K562 (cell line): ENCODE measurements around the gene RHBG. TPM values are rescaled to one million over a fixed set of nuclear protein-coding genes. Genes with fewer than 3 reads are reported as not detected.
A peak's percentile ranks its signal among the peaks of the same experiment; 100 is the strongest.

Source experiments
- ATAC-seq: fragments of 200-7000 bp; cut with Tn5 transposase; 3 replicates; pipeline ENCODE4 v1.9.1; 2020; ENCODE audit warnings: moderate library complexity
- BruUV-seq: library from RNA; stranded (reverse); fragments of 400-500 nt; replicated peaks from 2 replicates; lab custom pipeline; 2021; lab: Mats Ljungman, UMichigan
- CTCF ChIA-PET: fragments of 300-600 bp; formaldehyde crosslinking; extraction: SDS; loops from one replicate; lab custom pipeline; 2021; ENCODE audit warnings: low intra/inter-chr PET ratio; lab: Yijun Ruan, JAX
- POLR2A ChIA-PET: fragments of 300-600, 350-650 bp; sonication (Branson Sonifier 250); formaldehyde crosslinking; extraction: SDS; loops from one replicate; lab custom pipeline; 2021; ENCODE audit warnings: antibody characterized with exemption, inconsistent platforms; lab: Yijun Ruan, JAX
- DNase-seq, 4 experiments: peaks; one replicate each; pipeline versions ENCODE4 v3.0.0 to v3.0.0-alpha.2; 2011 to 2018; ENCODE audit warnings: low spot score in 3 of 4, mixed read lengths in 3 of 4; ENCODE audit errors: extremely low read depth in 1 of 4
- FAIRE-seq: peaks from 2 replicates; lab custom pipeline; 2011; peaks lifted over from hg19 to GRCh38; lab: Jason Lieb, UNC
- H2AFZ ChIP-seq: 2 replicates; pipeline ENCODE4 v1.6.0; 2011; ENCODE audit warnings: low read depth, low read length, control low read depth, inconsistent platforms
- H3K27ac ChIP-seq: fragments of 200-600 bp; 3 replicates; pipeline ENCODE4 v1.8.0; 2011; ENCODE audit warnings: low read depth, mild to moderate bottlenecking, control low read depth, inconsistent platforms, low read length, moderate library complexity, mixed read lengths; ENCODE audit errors: extremely low read depth
- H3K27me3 ChIP-seq, 2 experiments: fragments of 300-600 bp in 1 of 2; 2 replicates in 1 of 2; 3 replicates in 1 of 2; pipeline versions ENCODE4 v1.6.0 to v1.8.0; 2011; ENCODE audit warnings: inconsistent platforms in 2 of 2, low read length in 2 of 2, mild to moderate bottlenecking in 1 of 2, mixed read lengths in 1 of 2, moderate library complexity in 1 of 2; ENCODE audit not compliant: control insufficient read depth in 2 of 2, insufficient read depth in 2 of 2
- H3K36me3 ChIP-seq: fragments of 300-600 bp; 3 replicates; pipeline ENCODE4 v1.8.0; 2011; ENCODE audit warnings: mild to moderate bottlenecking, low read length, inconsistent platforms; ENCODE audit not compliant: control insufficient read depth, insufficient read depth
- H3K4me1 ChIP-seq, 2 experiments: fragments of 200-600 bp in 1 of 2; replicated peaks in 1 of 2; 2 replicates in 1 of 2; 3 replicates in 1 of 2; pipeline versions ENCODE4 v1.5.1 to v1.8.0; 2011; ENCODE audit warnings: inconsistent platforms in 2 of 2, low read length in 2 of 2, mild to moderate bottlenecking in 1 of 2, mixed read lengths in 1 of 2, moderate library complexity in 1 of 2; ENCODE audit not compliant: control insufficient read depth in 2 of 2, insufficient read depth in 2 of 2
- H3K4me2 ChIP-seq: 2 replicates; pipeline ENCODE4 v1.6.1; 2011; ENCODE audit warnings: low read length, control low read depth, inconsistent platforms, mixed read lengths; ENCODE audit not compliant: insufficient read depth
- H3K4me3 ChIP-seq: fragments of 200-600 bp; sonication (generic), shearing (Covaris generic); 2 replicates; pipeline ENCODE4 v1.5.1; 2016; ENCODE audit warnings: control low read depth, inconsistent platforms
- H3K79me2 ChIP-seq: fragments of 200-600 bp; 3 replicates; pipeline ENCODE4 v1.8.0; 2011; ENCODE audit warnings: low read length, inconsistent platforms; ENCODE audit not compliant: control insufficient read depth, insufficient read depth
- H3K9ac ChIP-seq, 2 experiments: 2 replicates each; pipeline versions ENCODE4 v1.6.0 to v1.6.1; 2011; ENCODE audit warnings: low read depth in 2 of 2, low read length in 2 of 2, control low read depth in 1 of 2, inconsistent platforms in 1 of 2, mild to moderate bottlenecking in 1 of 2, mixed read lengths in 1 of 2; ENCODE audit not compliant: insufficient read depth in 1 of 2
- H3K9me1 ChIP-seq: one replicate; pipeline ENCODE4 v1.6.0; 2011; ENCODE audit warnings: inconsistent platforms, mild to moderate bottlenecking, low read length, moderate library complexity; ENCODE audit not compliant: control insufficient read depth, insufficient read depth
- H3K9me3 ChIP-seq: replicated peaks from 2 replicates; pipeline ENCODE4 v1.5.1; 2011; ENCODE audit warnings: low read depth, low read length, inconsistent platforms; ENCODE audit not compliant: control insufficient read depth, insufficient read depth
- H4K20me1 ChIP-seq: replicated peaks from 2 replicates; pipeline ENCODE4 v1.6.1; 2011; ENCODE audit warnings: low read length, inconsistent platforms, mixed read lengths; ENCODE audit not compliant: control insufficient read depth, insufficient read depth
- CCNT2 ChIP-seq: IDR thresholded peaks from 2 replicates; pipeline ENCODE4 v1.6.1; 2011; ENCODE audit warnings: borderline replicate concordance, low read depth, mild to moderate bottlenecking, moderate library complexity, mixed read lengths, low read length; ENCODE audit not compliant: insufficient read length; ENCODE audit errors: extremely low read depth
- FOSL1 ChIP-seq: fragments of 200-800 bp; sonication (Bioruptor generic); conservative IDR thresholded peaks from 2 replicates; pipeline ENCODE4 v1.6.1; 2016; ENCODE audit warnings: missing genetic modification characterization, missing compliant biosample characterization
- MAX ChIP-seq: sonication (generic); formaldehyde crosslinking; IDR thresholded peaks from 2 replicates; pipeline ENCODE4 v1.9.0; 2022; ENCODE audit warnings: mild to moderate bottlenecking, missing genetic modification reagents
- NRF1 ChIP-seq, 2 experiments: fragments of 450-650 bp; IDR thresholded peaks in 1 of 2; conservative IDR thresholded peaks in 1 of 2; 2 replicates each; pipeline ENCODE4 v1.6.1; 2014; ENCODE audit warnings: mild to moderate bottlenecking in 2 of 2
- RERE ChIP-seq: sonication (generic); formaldehyde crosslinking; IDR thresholded peaks from 2 replicates; pipeline ENCODE4 v1.8.0; 2023; ENCODE audit warnings: missing genetic modification reagents, mild to moderate bottlenecking, borderline replicate concordance
- SPI1 ChIP-seq: IDR thresholded peaks from 2 replicates; pipeline ENCODE4 v1.6.1; 2011; ENCODE audit warnings: low read depth, low read length, control low read depth, borderline replicate concordance
- THRA ChIP-seq: fragments of 450-650 bp; IDR thresholded peaks from 2 replicates; pipeline ENCODE4 v1.6.1; 2017; ENCODE audit warnings: mild to moderate bottlenecking, moderate library complexity
- ZFP36 ChIP-seq: fragments of 150-350 bp; IDR thresholded peaks from 2 replicates; pipeline ENCODE4 v1.6.1; 2018; ENCODE audit warnings: low read length, low read depth; ENCODE audit not compliant: partially characterized antibody
- ZNF436 ChIP-seq: fragments of 250-450, 450-650 bp; sonication (Bioruptor Pico); formaldehyde crosslinking; IDR thresholded peaks from 2 replicates; pipeline ENCODE4 v1.7.0; 2020; ENCODE audit warnings: mild to moderate bottlenecking
- WGBS: fragments of 100-300 bp; shearing (Covaris generic); methylation state at CpG from one replicate; pipeline ENCODE4 v1.1.6; 2016; ENCODE audit warnings: low coverage, mixed read lengths; ENCODE audit not compliant: insufficient coverage; ENCODE audit errors: missing lambda C conversion rate; 5-methylcytosine and 5-hydroxymethylcytosine counted together
- in situ Hi-C: fragments of 300-500 bp; cut with MboI; formaldehyde crosslinking; loops from 4 replicates; pipeline ENCODE4 v1.15.0; 2018; ENCODE audit warnings: inconsistent platforms, mixed read lengths
- intact Hi-C: fragments of 100-400 bp; cut with micrococcal nuclease; formaldehyde crosslinking; loops from 2 replicates; pipeline ENCODE4 v1.14.2; 2022
- polyA plus RNA-seq, 8 experiments: library from polyadenylated mRNA; depleted of rRNA in 4 of 8; stranded (reverse) in 5 of 8; unstranded in 3 of 8; fragments of >200 nt; fragmentation: Nextera tagmentation in 2 of 8; fragmentation: Illumina TruSeq in 1 of 8; extraction: Ambion mirVana in 2 of 8; extraction: Trizol in 1 of 8; gene quantifications; 2 replicates each; pipeline versions ENCODE4 v1.2.1 to v1.2.3, GENCODE V29; 2011 to 2014; ENCODE audit warnings: inconsistent platforms in 1 of 8, missing spikeins in 1 of 8
- total RNA-seq, 7 experiments: library from RNA; depleted of rRNA in 6 of 7; stranded (reverse); fragments of >200 nt in 6 of 7; fragmentation: Illumina TruSeq in 2 of 7; extraction: Trizol in 2 of 7; gene quantifications; 2 replicates each; pipeline versions ENCODE4 v1.2.1 to v1.2.3, GENCODE V29; 2011 to 2021; ENCODE audit warnings: low replicate concordance in 1 of 7

RHBG gene
- total and polyA plus RNA-seq, 9 of the 15 experiments (the other 6 are each of a cell fraction or from before 2014, with no cell fraction given) = not detected

- ATAC-seq (peak; percentile 6), FAIRE-seq (no peak), DNase-seq (peak in 2 of 4 experiments; percentile 51 to 57)
- intact Hi-C loops (no loop called here), in situ Hi-C loops (no loop called here)
- Histone ChIP-seq H3K27ac (no peak overlapping the region), H3K4me3 (peak overlapping the region; percentile 31), H3K27me3 (peaks cover 15 to 23% of the 10 kb centered on the region in 2 experiments; a peak in 3 of 5 replicates), H3K4me2 (peak overlapping the region; percentile 8), H3K36me3 (no peaks in the 10 kb centered on the region), H3K9ac (peak overlapping the region; percentile 35 to 74; a peak in 3 of 4 replicates), H3K4me1 (peaks cover 41% of the 10 kb centered on the region in 2 experiments; a peak in 4 of 5 replicates), H4K20me1 (0 out of 2 replicates have a peak, but pooled peaks cover 7% of the 10 kb centered on the region), H3K79me2 (no peaks in the 10 kb centered on the region), H3K9me1 (no peaks in the 10 kb centered on the region), H3K9me3 (no peaks in the 10 kb centered on the region), H2AFZ (peak overlapping the region; percentile 87; the same call in 1 of the 2 replicates)
- ChIA-PET POLR2A (interaction anchor here (1.4 to 1.7 kb wide), 2 partner anchors 9 to 17 kb away, joined by 3 to 4 read pairs; no protein-coding TSS in a partner anchor), CTCF (no interaction called here)
- no TSS peak for BruUV-seq
- 14% methylated on average over 61 of the region's 69 CpGs for WGBS
- TF ChIP-seq ZFP36 (peak; percentile 96), THRA (no peak), SPI1 (peak; percentile 35; the same call in 1 of the 2 replicates), MAX (CRISPR knock-in tag) (0 out of 2 replicates have a peak, but pooled peaks have one; percentile 17), ZNF436 (CRISPR knock-in tag) (peak; percentile 91), RERE (peak; percentile 86; the same call in 1 of the 2 replicates), CCNT2 (peak; percentile 38), FOSL1 (tag) (peak; percentile 37; the same call in 1 of the 2 replicates), NRF1 (conservative IDR thresholded peaks at IDR 0.05 in 1 of 2, IDR thresholded peaks at IDR 0.05 in 1 of 2) (peak; percentile 39 to 47; a peak in 1 of 4 replicates)
Measured at GRCh38 chr1:156420205-156421061, 51.4 kb downstream of the RHBG start.
